ENCODE measurements around the gene SNRPE. TPM values are rescaled to one million over a fixed set of nuclear protein-coding genes. Genes with fewer than 3 reads are reported as not detected.

The SNRPE gene
- total RNA-seq, 1 experiment from 2014 or later: 160 TPM

DNA sequence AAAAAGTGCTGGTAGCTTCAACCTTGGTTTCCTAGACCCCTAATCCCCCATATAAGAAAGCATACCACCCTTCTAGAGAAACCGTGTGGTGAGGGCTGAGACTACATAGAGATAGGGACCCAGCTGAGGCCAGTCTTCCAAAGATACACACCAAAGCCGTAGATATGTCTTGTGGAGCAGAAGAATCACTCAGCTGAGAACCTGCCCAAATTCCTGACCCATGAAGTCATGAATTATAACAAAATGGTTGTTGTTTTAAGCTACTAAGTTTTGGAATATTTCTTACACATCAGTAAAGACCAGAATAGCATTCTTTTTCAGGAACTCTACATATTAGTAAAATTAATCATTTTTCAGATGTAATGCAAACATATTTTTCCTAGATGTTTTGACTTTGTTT lies 3.3 kb upstream of the SNRPE start:
- Histone ChIP-seq H3K4me3 (no peak overlapping the region), H3K27ac (peak overlapping the region; percentile 23), H3K27me3 (replicated peaks) (no peaks in the 10 kb centered on the region), H3K36me3 (peaks cover 33% of the 10 kb centered on the region), H3K4me1 (replicated peaks) (peaks cover 42% of the 10 kb centered on the region), H3K9me3 (replicated peaks) (no peaks in the 10 kb centered on the region)
- DNase-seq (ENCODE audit: low read depth in 1 of 2, low spot score in 2 of 2): peak; percentile 61 to 69

DNA sequence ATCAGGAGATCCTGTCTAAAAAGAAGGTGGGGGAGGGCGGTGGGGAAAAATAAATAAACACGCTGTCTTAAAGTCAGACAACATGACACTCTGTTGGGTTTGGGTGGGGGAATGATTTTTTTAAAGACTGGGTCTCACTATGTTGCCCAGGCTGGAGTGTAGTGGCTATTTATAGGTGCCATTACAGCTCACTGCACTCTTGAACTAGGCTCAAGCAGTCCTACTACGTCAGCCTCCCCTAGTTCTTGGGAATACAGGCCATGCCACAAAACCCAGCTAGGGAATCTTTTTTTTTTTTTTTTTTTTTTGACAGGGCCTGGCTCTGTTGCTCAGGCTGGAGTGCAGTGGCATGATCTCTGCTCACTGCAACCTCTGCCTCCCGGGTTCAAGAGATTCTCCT lies 2.4 kb upstream of the SNRPE start:
- Histone ChIP-seq H3K4me1 (replicated peaks) (peaks cover 42% of the 10 kb centered on the region), H3K27ac (no peak overlapping the region), H3K36me3 (peaks cover 38% of the 10 kb centered on the region), H3K9me3 (replicated peaks) (no peaks in the 10 kb centered on the region), H3K27me3 (replicated peaks) (no peaks in the 10 kb centered on the region), H3K4me3 (no peak overlapping the region)
- DNase-seq (ENCODE audit: low read depth in 1 of 2, low spot score in 2 of 2): no peak

DNA sequence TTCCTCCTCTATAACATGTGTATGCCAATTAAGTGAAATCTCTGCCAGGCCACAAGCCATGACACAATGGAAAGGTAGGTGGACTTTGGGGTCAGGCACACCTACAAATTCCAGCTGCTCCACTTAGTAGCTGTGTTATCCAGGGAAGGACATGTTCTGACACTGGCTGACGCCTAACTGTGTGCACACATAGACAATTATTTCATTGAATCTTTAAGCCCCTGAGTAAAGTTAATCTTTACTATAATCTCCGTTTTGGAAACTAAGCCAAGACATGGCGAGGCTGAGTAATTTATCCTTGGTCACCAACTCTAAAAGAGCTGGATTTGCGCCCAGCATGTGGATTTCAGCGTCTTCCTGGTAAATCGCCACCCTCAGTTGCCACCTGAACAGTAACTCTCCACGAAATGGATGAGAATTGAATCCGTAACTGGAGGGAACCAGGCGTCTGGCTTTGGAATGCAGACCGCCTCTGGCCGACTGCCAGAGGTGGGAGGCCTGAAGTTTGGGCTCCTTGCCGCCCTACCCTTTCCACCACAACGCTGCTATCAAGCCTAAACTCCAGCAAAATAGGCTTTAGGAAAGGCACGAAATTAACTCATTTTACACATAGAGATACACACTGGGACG lies 888 bp upstream of the SNRPE start:
- peak; percentile 49 to 53 for DNase-seq (ENCODE audit: low read depth in 1 of 2, low spot score in 2 of 2)
- Histone ChIP-seq H3K36me3 (peaks cover 38% of the 10 kb centered on the region), H3K4me3 (peak overlapping the region; percentile 73), H3K4me1 (replicated peaks) (peaks cover 42% of the 10 kb centered on the region), H3K27ac (peak overlapping the region; percentile 15), H3K27me3 (replicated peaks) (no peaks in the 10 kb centered on the region), H3K9me3 (replicated peaks) (no peaks in the 10 kb centered on the region)

DNA sequence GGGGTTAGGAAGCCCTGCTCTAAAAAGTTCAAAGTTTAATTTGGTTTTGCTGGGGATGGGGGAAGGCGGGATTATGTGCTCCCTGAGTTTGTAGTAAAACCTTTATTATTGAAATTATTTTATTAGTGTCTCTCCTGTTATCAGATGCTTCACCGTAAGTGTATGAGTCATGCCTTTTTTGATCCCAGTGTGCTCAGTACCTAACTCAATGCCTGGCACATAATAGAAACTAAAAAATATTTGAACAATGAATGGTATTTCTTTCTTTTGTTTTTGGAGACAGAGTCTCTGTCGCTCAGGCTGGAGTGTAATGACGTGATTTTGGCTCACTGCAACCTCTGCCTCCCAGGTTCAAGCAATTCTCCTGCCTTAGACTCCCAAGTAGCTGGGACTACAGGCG lies 6.4 kb downstream of the SNRPE start:
- no peaks in the 10 kb centered on the region for H3K27me3 ChIP-seq (replicated peaks)
- no peak overlapping the region for H3K4me3 ChIP-seq
- H3K27ac ChIP-seq: peak overlapping the region; percentile 33
- peak in 1 of 2 experiments; percentile 53 for DNase-seq (ENCODE audit: low read depth in 1 of 2, low spot score in 2 of 2)
- H3K4me1 ChIP-seq (replicated peaks): peaks cover 10% of the 10 kb centered on the region
- no peaks in the 10 kb centered on the region for H3K9me3 ChIP-seq (replicated peaks)
- H3K36me3 ChIP-seq: peaks cover 77% of the 10 kb centered on the region

DNA sequence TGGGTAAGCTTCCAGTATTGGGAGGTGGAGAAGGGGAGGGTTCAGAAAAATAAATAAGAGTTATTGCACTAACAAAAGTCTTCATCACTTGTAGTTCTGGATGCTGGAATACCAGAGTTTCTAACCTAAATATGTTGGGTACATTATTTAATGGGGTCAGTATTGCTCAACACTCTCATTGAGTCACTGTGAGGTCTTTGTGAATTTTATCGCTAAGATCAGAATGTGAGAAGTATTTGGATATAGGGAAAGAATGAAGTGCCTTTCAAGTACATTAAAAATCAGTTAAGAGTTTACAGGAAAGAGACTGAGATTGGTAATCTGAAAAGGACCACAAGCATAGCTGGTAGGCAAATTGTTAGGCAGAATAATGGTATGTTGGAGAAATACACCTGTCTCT lies 8.8 kb downstream of the SNRPE start:
- H3K4me1 ChIP-seq (replicated peaks): peaks cover 10% of the 10 kb centered on the region
- no peaks in the 10 kb centered on the region for H3K27me3 ChIP-seq (replicated peaks)
- no peak overlapping the region for H3K27ac ChIP-seq
- no peak for DNase-seq (ENCODE audit: low read depth in 1 of 2, low spot score in 2 of 2)
- no peak overlapping the region for H3K4me3 ChIP-seq
- no peaks in the 10 kb centered on the region for H3K9me3 ChIP-seq (replicated peaks)
- H3K36me3 ChIP-seq: peaks cover 58% of the 10 kb centered on the region

GRCh38 chr1:203871114-203871880 lies 9.9 kb downstream of the SNRPE start:
- Histone ChIP-seq H3K36me3 (peaks cover 49% of the 10 kb centered on the region), H3K27ac (no peak overlapping the region)

GRCh38 chr1:203873094-203873493 lies 11.7 kb downstream of the SNRPE start:
- no peak for DNase-seq (ENCODE audit: low read depth in 1 of 2, low spot score in 2 of 2)
- Histone ChIP-seq H3K4me3 (no peak overlapping the region), H3K4me1 (replicated peaks) (peaks cover 3% of the 10 kb centered on the region), H3K27ac (no peak overlapping the region), H3K27me3 (replicated peaks) (no peaks in the 10 kb centered on the region), H3K9me3 (replicated peaks) (no peaks in the 10 kb centered on the region), H3K36me3 (peaks cover 44% of the 10 kb centered on the region)

More at GRCh38 chr1:203871114-203871880, 9.9 kb downstream of the SNRPE start:
- Histone ChIP-seq H3K27me3 (replicated peaks) (no peaks in the 10 kb centered on the region), H3K4me3 (no peak overlapping the region), H3K4me1 (replicated peaks) (peaks cover 10% of the 10 kb centered on the region), H3K9me3 (replicated peaks) (no peaks in the 10 kb centered on the region)
- DNase-seq (ENCODE audit: low read depth in 1 of 2, low spot score in 2 of 2): peak; percentile 57 to 64

DNA sequence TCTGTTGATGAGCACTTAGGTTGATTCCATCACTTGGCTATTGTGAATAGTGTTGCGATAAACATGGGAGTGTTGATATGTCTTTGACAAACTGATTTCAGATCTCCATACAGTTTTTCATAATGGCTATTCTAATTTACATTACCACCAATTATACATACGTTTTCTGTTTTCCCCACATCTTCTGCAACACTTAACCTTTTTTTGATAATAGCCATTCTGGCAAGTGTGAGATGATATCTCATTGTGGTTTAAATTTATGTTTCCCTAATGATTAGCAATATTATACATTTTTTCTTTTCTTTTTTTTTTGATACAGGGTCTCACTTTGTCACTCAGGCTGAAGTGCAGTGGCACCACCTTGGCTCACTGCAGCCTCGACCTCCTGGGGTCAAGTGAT lies 17.0 kb downstream of the SNRPE start:
- no peak for DNase-seq (ENCODE audit: low read depth in 1 of 2, low spot score in 2 of 2)
- Histone ChIP-seq H3K9me3 (replicated peaks) (no peaks in the 10 kb centered on the region), H3K4me1 (replicated peaks) (no peaks in the 10 kb centered on the region), H3K36me3 (peaks cover 5% of the 10 kb centered on the region; the same call in 1 of the 2 replicates), H3K27me3 (replicated peaks) (no peaks in the 10 kb centered on the region), H3K27ac (no peak overlapping the region), H3K4me3 (no peak overlapping the region)

- Histone ChIP-seq H3K27me3 (replicated peaks) (no peaks in the 10 kb centered on the region), H3K9me3 (replicated peaks) (no peaks in the 10 kb centered on the region)
These were observed 19.2 kb downstream of the SNRPE start for GRCh38 chr1:203880606-203881005.

GRCh38 chr1:203888807-203889251 lies 27.4 kb downstream of the SNRPE start:
- no peaks in the 10 kb centered on the region for H3K36me3 ChIP-seq
- DNase-seq (ENCODE audit: low read depth in 1 of 2, low spot score in 2 of 2): peak in 1 of 2 experiments; percentile 63
- H3K27me3 ChIP-seq (replicated peaks): no peaks in the 10 kb centered on the region
- H3K9me3 ChIP-seq (replicated peaks): peaks cover under 1% of the 10 kb centered on the region; the same call in 1 of the 2 replicates
- H3K27ac ChIP-seq: peak overlapping the region; percentile 86
- no peak overlapping the region for H3K4me3 ChIP-seq
- peaks cover 16% of the 10 kb centered on the region for H3K4me1 ChIP-seq (replicated peaks)

More at GRCh38 chr1:203880606-203881005, 19.2 kb downstream of the SNRPE start:
- H3K36me3 ChIP-seq: peaks cover 5% of the 10 kb centered on the region; the same call in 1 of the 2 replicates
- no peak overlapping the region for H3K4me3 ChIP-seq
- no peaks in the 10 kb centered on the region for H3K4me1 ChIP-seq (replicated peaks)
- H3K27ac ChIP-seq: no peak overlapping the region
- DNase-seq (ENCODE audit: low read depth in 1 of 2, low spot score in 2 of 2): no peak

DNA sequence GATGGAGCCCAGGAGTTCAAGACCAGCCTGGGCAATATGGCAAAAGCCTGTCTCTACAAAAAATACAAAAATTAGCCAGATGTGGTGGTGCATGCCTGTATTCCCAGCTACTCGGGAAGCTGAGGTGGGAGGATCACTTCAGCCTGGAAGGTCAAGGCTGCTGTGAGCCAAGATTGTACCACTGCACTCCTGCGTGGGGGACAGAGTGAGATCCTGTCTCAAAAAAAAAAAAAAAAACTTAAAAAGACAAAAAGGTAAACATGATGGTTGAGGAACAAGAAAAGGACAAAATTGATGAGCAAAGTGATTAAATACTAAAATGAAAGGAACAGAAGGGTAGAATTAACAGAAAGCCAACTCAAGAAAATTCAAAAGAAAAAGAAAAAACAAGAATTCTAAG lies 30.6 kb downstream of the SNRPE start:
- Histone ChIP-seq H3K27ac (no peak overlapping the region), H3K9me3 (replicated peaks) (peaks cover 5% of the 10 kb centered on the region; the same call in 1 of the 2 replicates), H3K4me1 (replicated peaks) (peaks cover 16% of the 10 kb centered on the region), H3K36me3 (no peaks in the 10 kb centered on the region), H3K27me3 (replicated peaks) (no peaks in the 10 kb centered on the region), H3K4me3 (no peak overlapping the region)
- no peak for DNase-seq (ENCODE audit: low read depth in 1 of 2, low spot score in 2 of 2)

GRCh38 chr1:203898458-203899352 lies 37.3 kb downstream of the SNRPE start:
- no peaks in the 10 kb centered on the region for H3K27me3 ChIP-seq (replicated peaks)
- H3K4me3 ChIP-seq: no peak overlapping the region
- no peaks in the 10 kb centered on the region for H3K4me1 ChIP-seq (replicated peaks)
- H3K9me3 ChIP-seq (replicated peaks): peaks cover 5% of the 10 kb centered on the region; the same call in 1 of the 2 replicates
- H3K36me3 ChIP-seq: no peaks in the 10 kb centered on the region
- H3K27ac ChIP-seq: no peak overlapping the region
- no peak for DNase-seq (ENCODE audit: low read depth in 1 of 2, low spot score in 2 of 2)

DNA sequence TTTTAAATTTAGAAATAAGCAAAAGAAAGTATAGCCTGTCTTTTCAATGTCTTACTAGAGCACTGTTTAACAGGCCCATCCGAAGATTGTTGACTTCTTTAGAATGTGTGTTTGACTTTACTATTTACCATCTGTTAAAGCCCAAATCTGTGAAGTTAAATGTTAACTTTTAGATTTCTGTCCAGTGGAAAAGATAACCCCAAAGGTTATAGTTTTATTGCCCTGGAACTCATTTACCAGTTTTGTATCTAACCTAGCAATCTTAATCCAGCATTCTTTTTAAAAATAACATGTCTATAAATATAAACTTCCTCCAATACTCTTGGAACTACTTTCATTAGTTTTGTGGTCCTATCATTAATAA lies 37.9 kb downstream of the SNRPE start:
- 0 out of 2 replicates have a peak, but pooled peaks cover 3% of the 10 kb centered on the region for H3K9me3 ChIP-seq (replicated peaks)
- H3K27ac ChIP-seq: no peak overlapping the region
- H3K4me1 ChIP-seq (replicated peaks): no peaks in the 10 kb centered on the region
- DNase-seq (ENCODE audit: low read depth in 1 of 2, low spot score in 2 of 2): no peak
- H3K36me3 ChIP-seq: no peaks in the 10 kb centered on the region
- no peak overlapping the region for H3K4me3 ChIP-seq
- no peaks in the 10 kb centered on the region for H3K27me3 ChIP-seq (replicated peaks)
